Measurements from ENCODE around the gene SORCS2. TPM values are rescaled to one million over a fixed set of nuclear protein-coding genes. Genes with fewer than 3 reads are reported as not detected.

SORCS2 gene
- polyA plus RNA-seq, 1 donor from 2014 or later, result 1.0 TPM

- Histone ChIP-seq H3K79me2 (replicated peaks; ENCODE audit: insufficient read depth, low read length) (no peaks in the 10 kb centered on the region), H3K27me3 (ENCODE audit: insufficient read depth, low read depth, low read length) (no peaks in the 10 kb centered on the region), H3K27ac (ENCODE audit: low read length) (no peak overlapping the region), H3K9ac (ENCODE audit: low read length) (no peak overlapping the region), H3K9me3 (ENCODE audit: low read length) (no peaks in the 10 kb centered on the region), H3K9me2 (ENCODE audit: insufficient read depth, low read length) (no peaks in the 10 kb centered on the region), H3K4me2 (ENCODE audit: low read length) (no peak overlapping the region), H4K20me1 (ENCODE audit: insufficient read depth) (no peaks in the 10 kb centered on the region), H2AFZ (ENCODE audit: low read depth, low read length) (no peak overlapping the region), H3F3A (ENCODE audit: insufficient read depth, low read length, poor library complexity, severe bottlenecking) (no peaks in the 10 kb centered on the region), H3K4me3 (ENCODE audit: low read length) (no peak overlapping the region), H3K36me3 (ENCODE audit: insufficient read depth, low read length) (no peaks in the 10 kb centered on the region)
- TF ChIP-seq RAD21 (conservative IDR thresholded peaks at IDR 0.05), result no peak
- TF ChIP-seq SMC3 (conservative IDR thresholded peaks at IDR 0.05; ENCODE audit: poor library complexity), result no peak
Observed at GRCh38 chr4:7262134-7262533, 69.8 kb downstream of the SORCS2 start.

DNA sequence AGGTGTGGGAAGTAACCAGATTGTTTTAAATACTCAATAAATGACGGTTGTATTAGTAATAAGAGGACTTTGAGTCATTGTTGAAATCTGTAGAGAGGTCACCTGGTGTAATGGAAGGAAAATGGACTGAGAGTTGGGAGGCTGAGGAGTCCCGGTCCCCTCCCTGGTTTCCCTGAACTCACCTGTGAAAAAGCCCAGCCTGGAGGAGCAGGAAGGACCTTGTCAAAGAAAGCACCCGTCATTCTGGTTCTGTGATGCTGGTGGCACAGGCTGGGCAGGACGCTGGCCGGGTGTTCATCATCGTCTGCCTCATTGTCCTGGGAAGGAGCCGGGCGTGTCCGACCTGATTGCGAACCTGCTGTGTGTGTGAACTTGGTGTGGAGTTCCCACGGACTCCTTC, 70.8 kb downstream of the SORCS2 start:
- Histone ChIP-seq H3K4me3 (ENCODE audit: low read length) (no peak overlapping the region), H3K27ac (ENCODE audit: low read length) (no peak overlapping the region), H3K36me3 (ENCODE audit: insufficient read depth, low read length) (no peaks in the 10 kb centered on the region), H3K9ac (ENCODE audit: low read length) (no peak overlapping the region), H2AFZ (ENCODE audit: low read depth, low read length) (no peak overlapping the region), H3K9me3 (ENCODE audit: low read length) (no peaks in the 10 kb centered on the region), H4K20me1 (ENCODE audit: insufficient read depth) (no peaks in the 10 kb centered on the region), H3F3A (ENCODE audit: insufficient read depth, low read length, poor library complexity, severe bottlenecking) (no peaks in the 10 kb centered on the region), H3K79me2 (replicated peaks; ENCODE audit: insufficient read depth, low read length) (no peaks in the 10 kb centered on the region), H3K4me2 (ENCODE audit: low read length) (no peak overlapping the region), H3K27me3 (ENCODE audit: insufficient read depth, low read depth, low read length) (no peaks in the 10 kb centered on the region), H3K9me2 (ENCODE audit: insufficient read depth, low read length) (no peaks in the 10 kb centered on the region)
- TF ChIP-seq CTCF (IDR thresholded peaks at IDR 0.05; ENCODE audit: poor library complexity, severe bottlenecking) (no peak), POLR2AphosphoS5 (IDR thresholded peaks at IDR 0.05) (no peak), SMC3 (conservative IDR thresholded peaks at IDR 0.05; ENCODE audit: poor library complexity) (no peak)
- TF ChIP-seq, protein P1, sequence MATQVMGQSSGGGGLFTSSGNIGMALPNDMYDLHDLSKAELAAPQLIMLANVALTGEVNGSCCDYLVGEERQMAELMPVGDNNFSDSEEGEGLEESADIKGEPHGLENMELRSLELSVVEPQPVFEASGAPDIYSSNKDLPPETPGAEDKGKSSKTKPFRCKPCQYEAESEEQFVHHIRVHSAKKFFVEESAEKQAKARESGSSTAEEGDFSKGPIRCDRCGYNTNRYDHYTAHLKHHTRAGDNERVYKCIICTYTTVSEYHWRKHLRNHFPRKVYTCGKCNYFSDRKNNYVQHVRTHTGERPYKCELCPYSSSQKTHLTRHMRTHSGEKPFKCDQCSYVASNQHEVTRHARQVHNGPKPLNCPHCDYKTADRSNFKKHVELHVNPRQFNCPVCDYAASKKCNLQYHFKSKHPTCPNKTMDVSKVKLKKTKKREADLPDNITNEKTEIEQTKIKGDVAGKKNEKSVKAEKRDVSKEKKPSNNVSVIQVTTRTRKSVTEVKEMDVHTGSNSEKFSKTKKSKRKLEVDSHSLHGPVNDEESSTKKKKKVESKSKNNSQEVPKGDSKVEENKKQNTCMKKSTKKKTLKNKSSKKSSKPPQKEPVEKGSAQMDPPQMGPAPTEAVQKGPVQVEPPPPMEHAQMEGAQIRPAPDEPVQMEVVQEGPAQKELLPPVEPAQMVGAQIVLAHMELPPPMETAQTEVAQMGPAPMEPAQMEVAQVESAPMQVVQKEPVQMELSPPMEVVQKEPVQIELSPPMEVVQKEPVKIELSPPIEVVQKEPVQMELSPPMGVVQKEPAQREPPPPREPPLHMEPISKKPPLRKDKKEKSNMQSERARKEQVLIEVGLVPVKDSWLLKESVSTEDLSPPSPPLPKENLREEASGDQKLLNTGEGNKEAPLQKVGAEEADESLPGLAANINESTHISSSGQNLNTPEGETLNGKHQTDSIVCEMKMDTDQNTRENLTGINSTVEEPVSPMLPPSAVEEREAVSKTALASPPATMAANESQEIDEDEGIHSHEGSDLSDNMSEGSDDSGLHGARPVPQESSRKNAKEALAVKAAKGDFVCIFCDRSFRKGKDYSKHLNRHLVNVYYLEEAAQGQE (IDR thresholded peaks at IDR 0.05; ENCODE audit: borderline replicate concordance), result no peak

DNA sequence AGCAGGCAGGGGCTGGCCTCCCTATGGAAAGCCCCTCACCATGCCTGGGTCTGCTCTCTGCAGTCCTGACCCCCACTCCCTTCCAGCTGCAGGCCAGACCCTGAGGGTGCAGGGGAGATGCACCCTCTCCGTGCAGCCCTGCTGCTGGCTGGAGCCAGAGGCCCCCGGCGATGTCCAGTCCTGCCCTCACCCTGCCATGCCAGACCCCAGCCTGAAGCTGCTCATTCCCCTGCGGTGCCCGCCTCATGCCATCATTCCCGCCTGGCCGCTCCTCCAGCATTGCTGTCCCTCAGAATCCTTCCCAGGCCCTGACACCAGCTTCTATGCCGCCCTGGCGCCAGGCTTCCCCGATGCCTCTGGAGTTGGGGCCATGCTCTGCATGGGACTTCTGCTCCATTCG, 72.4 kb downstream of the SORCS2 start:
- Histone ChIP-seq H3K79me2 (replicated peaks; ENCODE audit: insufficient read depth, low read length) (no peaks in the 10 kb centered on the region), H2AFZ (ENCODE audit: low read depth, low read length) (no peak overlapping the region), H3K4me2 (ENCODE audit: low read length) (no peak overlapping the region), H3K27ac (ENCODE audit: low read length) (no peak overlapping the region), H3F3A (ENCODE audit: insufficient read depth, low read length, poor library complexity, severe bottlenecking) (no peaks in the 10 kb centered on the region), H3K27me3 (ENCODE audit: insufficient read depth, low read depth, low read length) (no peaks in the 10 kb centered on the region), H3K9me2 (ENCODE audit: insufficient read depth, low read length) (no peaks in the 10 kb centered on the region), H3K4me3 (ENCODE audit: low read length) (no peak overlapping the region), H4K20me1 (ENCODE audit: insufficient read depth) (no peaks in the 10 kb centered on the region), H3K9me3 (ENCODE audit: low read length) (no peaks in the 10 kb centered on the region), H3K9ac (ENCODE audit: low read length) (no peak overlapping the region), H3K36me3 (ENCODE audit: insufficient read depth, low read length) (no peaks in the 10 kb centered on the region)
- no peak for TF ChIP-seq MXI1 (conservative IDR thresholded peaks at IDR 0.05; ENCODE audit: poor library complexity, severe bottlenecking)
- TF ChIP-seq TAF1 (IDR thresholded peaks at IDR 0.05; ENCODE audit: low read depth), result no peak
- no peak for TF ChIP-seq SMC3 (conservative IDR thresholded peaks at IDR 0.05; ENCODE audit: poor library complexity)
- no peak for TF ChIP-seq CTCF (IDR thresholded peaks at IDR 0.05; ENCODE audit: poor library complexity, severe bottlenecking)
- TF ChIP-seq POLR2AphosphoS5 (IDR thresholded peaks at IDR 0.05), result no peak
- TF ChIP-seq EP300 (conservative IDR thresholded peaks at IDR 0.05; ENCODE audit: poor library complexity, severe bottlenecking), result no peak
- TF ChIP-seq, protein P1 (IDR thresholded peaks at IDR 0.05; ENCODE audit: borderline replicate concordance), result no peak
- no peak for TF ChIP-seq RAD21 (conservative IDR thresholded peaks at IDR 0.05)
- TF ChIP-seq EZH2 (IDR thresholded peaks at IDR 0.05; ENCODE audit: borderline replicate concordance, insufficient read depth, low read length, poor library complexity, severe bottlenecking), result no peak

Measured in neural cell (in vitro differentiated cells).